GM21447 (cell line): ENCODE data around the gene MTR.

Source experiments
- ATAC-seq: cut with Tn5 transposase; IDR thresholded peaks from one replicate; pipeline ENCODE4 v1.9.1; 2021; ENCODE audit not compliant: unreplicated experiment

Gene MTR

DNA sequence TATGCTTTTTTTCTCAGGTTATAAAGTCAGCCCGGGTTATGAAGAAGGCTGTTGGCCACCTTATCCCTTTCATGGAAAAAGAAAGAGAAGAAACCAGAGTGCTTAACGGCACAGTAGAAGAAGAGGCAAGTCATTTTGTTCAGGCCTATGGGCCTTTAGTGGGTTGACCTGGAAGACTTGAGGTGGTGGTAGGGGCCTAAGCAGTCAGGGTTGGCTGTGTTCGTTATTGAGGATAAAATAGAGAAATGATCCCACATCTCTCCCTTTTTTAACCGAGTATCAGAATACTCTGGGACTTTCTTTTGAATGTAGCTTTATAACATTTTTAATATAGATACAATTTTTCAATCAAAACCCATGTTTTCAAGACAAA is 67.1 kb downstream of the MTR start:
- no peak for ATAC-seq

DNA sequence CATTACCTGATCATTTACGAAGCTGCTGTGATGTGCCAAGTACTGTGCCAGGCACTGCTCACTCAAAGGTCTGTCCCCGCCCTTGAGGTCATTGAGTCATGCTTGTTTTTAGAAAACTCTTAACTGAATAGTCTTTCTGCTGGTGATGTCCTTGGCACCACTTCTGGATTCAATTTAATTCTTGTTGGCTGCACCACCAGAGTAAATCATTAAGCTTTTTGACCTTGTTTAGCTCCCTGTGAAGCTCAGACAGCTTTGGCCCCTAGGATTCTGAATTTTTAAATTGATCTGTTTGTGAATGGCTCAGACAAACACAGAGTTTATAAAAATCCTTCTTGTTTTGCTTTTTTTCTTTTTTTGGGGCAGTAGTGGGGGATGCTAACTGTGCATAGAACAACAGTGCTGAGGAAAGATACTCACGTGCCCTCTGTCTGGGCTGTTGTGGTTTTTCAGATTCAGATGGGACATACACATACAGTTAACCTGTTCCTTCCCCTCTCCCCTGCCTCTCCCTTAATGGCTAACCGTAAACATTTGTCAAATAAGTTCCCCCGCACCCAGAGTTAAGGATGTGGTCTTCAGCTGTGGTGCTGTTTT is 67.6 kb downstream of the MTR start:
- ATAC-seq: no peak

DNA sequence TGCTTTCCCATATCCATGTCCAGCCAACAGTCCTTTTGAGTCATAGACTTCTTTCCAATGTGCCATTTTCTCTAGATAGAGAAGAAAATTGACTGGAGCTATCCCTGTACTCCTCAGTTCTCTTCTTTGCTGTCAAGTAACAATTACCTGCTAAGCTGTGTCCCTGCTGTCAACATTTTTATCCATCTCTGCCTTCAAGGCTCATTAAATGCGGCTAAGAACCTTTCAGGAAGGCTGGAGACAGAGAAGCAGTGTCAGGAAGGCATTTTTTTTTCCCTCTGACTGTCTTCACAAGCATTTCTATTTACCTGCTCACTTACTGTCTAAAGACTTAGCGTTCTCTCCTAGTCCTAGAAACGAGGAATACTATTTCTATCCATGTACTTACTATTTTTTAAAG is 69.1 kb downstream of the MTR start:
- ATAC-seq: no peak

DNA sequence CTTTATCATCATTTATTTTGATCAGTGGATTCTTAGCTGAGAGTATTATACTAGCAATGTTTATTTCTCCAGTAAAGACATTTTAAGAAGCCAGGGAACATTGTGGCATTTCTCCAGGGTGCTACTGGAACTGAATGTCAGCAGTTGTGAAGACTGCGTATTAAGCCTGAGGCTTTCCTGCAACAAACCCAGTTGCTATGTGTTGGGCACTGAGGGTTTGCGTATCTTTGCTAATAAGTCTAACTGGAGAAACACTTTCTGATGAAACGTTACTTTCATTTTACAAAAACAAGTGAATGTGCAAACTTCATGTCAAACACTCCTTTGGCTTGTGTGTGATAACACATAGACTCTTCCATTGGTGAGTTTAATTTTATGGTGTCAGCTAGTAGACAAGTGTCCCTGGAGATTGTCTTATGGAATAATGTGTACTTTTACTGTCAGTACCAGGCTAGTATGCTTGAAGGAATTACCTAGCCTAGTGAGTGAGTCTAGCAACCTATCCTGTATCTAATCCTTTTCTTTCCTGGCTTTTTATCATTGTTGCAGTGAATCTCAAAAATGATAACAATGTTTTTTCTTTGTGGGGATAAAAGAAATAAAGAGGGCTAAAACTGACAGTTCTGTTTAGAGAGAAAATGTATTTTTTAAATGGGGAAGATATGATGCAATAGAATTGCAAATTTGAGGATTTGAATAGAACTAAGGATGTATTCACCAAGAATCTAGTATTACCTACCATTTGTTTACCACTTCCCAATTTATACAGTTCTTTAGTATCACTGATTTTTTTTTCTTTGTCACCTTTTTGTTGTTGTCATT is 70.1 kb downstream of the MTR start:
- no peak for ATAC-seq

DNA sequence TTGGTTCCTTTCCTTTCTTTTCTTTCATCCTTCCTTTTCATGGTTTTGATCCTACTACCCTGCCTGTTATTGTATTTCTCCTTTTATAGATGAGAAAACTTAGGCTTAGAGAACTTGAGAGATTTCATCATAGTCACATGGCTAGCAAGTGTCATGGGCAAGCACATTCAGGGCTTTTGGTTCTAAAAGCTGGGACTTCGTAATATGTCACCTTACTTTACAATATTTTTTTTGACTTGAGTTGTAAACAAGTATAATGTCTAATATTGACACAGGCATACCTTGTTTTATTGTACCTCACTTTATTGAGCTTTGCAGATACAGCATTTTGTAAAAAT is 70.7 kb downstream of the MTR start:
- no peak for ATAC-seq

DNA sequence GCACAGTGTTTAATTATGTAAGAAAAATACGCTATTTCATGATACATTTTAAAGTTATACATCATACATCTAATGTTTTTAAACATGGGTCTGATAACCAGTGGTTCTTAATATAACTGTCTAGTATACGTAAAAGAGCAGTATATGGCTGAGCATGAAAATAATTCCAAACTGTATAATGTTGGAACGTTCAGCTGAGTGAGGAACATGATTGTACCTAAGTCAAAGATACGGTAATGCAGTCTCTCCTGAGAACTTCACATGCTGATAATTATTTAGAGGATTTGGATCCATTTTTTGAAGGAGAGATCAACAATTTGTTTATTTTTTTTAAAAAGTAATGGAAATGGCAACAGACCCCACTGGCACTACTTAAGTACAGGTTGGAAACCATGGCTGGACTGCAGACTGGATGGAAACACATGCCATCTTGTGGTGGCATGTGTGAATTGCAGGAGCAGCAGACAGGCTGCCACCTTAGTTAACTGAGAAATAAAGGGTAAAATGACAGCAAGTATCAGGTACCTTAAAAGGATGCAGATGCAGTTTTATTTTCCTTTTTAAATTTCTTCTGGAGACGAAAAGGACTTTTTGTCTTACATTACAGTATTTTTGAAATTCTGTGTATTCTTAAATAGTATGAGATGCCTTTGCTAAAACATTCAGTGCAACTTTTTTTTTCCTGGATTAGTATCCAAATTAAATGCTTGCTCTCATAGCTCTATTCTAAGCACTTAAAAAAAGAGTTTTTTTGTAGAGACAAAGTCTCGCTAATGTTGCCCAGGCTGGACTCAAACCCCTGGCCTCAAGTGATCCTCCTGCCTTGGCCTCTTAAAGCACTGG is 73.8 kb downstream of the MTR start:
- peak; percentile 65 for ATAC-seq

DNA sequence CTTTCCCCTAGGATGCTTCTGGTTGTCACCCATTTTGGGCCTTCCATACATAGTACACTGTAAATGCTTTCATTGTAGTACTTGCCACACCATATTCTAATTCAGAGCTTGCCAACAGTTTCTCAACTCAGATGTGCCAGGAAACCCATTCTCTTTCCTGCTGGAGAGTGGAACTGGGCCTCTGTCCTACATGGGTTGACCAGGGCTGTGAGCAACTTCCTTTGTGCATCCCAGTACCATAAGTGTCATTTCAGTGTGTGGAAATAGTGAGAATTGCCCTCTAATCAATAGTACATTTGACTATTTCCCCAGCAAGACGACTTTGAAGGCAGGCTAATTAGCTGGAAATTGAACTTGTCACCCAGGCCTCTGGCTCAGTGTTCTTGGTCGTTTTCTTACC is 74.8 kb downstream of the MTR start:
- no peak for ATAC-seq

DNA sequence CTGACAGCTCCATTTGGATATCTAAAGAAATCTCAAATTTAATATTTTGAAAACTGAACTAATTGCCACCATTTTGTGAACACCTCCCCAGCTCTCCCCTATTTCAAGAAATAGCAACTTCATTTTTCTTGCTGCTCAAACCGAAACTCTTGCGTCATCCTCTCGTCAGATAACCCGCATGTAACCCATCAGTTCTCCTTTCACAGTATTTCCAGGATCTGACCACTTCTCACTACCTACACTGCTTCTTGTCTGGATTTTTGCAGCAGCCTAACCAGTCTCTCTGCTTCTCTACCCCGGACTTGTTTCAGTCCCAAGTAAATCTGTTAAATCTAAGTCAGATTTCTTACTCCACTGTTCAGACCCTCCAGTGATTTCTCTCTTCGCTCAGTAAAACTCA is 75.6 kb downstream of the MTR start:
- ATAC-seq: no peak

DNA sequence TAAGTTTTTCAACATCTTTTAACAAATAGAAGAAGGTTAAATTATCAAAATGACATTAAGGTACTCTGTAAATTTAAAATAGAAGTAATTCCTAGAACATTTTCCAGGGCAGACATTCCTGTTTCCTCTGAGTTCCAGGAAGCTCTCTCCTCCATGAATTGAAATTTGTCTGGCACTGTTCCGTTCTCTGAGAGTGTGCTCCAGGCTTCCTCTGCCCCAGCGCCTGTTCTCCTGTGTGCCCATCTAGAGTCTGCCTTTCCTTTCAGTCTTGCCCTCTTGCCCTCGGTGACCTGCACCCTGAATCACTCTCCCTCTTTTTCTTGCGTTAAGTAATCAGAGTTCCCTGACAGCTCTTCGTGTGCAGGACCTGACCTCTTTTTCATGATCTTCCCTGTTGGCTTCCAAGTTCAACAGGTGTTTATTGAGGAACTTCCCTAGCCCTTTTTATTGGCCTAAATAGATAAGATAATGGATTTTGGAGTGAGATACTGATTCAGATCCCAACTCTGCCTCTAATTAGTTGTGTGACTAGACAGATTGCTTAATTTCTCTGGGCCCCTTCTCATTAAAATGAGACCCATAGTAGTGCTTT is 77.1 kb downstream of the MTR start:
- ATAC-seq: no peak

DNA sequence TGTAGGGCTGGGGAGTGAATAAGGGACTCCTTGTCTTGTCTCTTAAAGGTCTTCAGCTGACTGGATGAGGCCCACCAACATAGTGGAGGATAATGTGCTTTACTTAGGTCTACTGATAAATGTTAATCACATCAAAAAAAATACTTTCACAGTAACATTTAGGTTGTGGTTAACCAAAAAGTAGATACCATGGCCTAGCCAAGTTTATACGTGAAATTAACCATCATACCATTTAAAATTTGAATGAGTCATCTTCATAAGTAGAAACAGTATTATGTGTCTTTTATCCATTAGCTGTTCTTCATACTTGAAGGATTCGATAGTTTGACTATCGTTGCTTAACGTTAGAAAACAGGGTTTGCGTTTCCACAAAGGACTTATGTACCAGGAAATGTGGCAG is 80.9 kb downstream of the MTR start:
- no peak for ATAC-seq

DNA sequence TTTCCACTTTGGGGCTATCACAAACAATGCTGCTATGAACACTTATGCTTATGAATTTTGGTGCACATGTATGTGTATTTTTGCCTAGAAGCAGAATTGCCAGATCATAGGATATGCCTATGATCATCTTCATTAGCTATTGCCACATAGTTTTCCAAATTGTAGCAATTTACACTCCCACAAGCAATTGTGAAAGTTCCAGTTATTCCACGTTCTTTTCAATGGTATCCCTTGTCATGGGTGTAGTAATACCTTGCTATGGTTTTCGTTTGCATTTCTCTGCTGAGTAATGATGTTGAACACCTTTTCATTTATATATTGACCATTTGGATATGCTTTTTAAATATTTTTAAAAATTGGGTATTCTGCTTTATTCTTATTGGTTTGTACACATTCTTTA is 82.6 kb downstream of the MTR start:
- no peak for ATAC-seq

DNA sequence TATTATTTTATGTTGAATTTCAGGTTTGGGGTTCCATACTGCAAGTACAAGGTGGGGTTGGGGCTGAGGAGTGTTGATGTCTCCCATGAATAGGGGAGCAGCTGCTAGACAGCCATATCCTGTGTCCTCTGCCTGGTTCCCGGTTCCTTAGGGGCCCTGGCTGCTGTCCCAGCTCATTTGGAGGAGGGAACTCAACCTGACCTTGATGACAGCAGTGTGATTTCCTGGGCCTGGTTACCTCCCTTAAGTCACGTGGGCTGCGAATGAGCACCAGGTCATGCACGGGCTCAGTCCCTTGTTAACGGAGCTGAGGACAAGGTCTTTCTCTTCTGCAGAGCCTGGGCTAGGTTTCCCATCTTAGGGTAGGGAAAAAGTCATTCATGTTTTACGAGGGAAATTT is 85.1 kb downstream of the MTR start:
- ATAC-seq: no peak

DNA sequence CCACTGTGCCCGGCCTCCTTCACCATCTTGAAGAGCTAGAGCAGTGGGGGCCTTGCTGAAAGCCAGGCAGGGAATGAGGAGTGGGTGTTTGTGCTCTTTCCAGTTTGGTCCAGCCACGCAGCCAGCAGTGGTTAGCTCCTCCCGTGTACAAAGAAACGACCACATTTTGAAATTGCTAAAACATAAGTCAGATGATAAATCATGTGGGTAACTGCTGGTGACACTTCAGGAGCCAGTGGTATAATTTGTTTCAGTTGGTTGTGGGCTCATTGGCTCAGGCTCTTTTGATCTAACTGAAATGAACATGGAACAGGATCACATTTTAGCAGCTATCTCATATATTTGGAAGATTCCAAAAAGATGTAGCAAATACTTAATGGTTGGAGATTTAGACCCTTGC is 87.6 kb downstream of the MTR start:
- no peak for ATAC-seq

DNA sequence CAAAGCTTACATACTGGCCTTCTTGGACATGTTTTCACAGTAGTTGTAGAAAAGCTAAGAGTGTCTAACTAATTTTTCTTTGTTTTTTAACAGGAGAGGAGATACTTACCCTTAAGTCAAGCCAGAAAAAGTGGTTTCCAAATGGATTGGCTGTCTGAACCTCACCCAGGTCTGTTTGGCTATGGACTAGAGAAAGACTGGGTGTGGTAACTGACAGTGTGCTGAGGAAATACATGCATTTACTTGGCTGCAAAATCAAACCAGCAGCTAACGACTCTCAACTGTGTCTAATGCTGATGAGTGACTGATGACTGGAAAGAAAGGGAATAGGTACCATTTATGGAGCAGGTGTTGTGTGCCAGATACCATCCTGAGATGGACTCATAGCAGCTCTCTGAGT is 91.1 kb downstream of the MTR start:
- no peak for ATAC-seq

DNA sequence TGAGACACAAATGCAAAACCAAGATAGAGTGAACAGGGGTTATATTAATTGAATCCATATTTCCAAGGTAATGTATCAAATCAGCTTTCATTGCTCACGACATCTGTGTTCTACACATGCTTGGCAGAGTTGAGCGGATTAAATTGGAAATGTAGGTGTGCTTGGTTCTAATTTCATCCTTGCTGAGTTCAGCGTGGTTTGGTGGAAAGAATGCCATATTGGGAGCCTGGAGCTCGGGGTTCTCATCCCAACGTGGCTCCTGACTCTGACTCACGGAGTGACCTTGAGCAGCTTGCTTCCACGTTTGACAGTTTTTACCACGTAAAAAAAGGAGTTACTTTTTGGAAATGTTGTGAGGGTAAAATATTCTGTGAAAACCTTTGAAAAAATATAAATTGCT is 92.0 kb downstream of the MTR start:
- ATAC-seq: no peak

DNA sequence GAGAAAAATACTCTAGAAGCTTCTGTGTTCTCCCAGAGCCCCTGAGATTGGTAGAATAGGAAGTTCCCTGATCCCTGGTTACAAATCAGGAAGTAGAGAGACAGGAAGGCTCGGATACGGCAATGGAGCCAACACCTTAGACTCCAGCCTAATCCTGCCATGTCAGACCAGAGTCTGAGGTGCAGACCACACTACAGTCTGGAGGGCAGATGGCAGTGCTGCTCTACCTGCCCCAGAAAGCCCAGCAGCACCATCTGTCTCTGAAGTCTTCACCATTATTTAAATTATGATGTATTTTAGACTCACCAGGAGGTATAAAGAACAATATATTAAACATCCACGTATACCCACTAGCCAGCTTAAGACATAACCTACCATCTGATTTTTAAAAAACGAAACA is 93.0 kb downstream of the MTR start:
- no peak for ATAC-seq

DNA sequence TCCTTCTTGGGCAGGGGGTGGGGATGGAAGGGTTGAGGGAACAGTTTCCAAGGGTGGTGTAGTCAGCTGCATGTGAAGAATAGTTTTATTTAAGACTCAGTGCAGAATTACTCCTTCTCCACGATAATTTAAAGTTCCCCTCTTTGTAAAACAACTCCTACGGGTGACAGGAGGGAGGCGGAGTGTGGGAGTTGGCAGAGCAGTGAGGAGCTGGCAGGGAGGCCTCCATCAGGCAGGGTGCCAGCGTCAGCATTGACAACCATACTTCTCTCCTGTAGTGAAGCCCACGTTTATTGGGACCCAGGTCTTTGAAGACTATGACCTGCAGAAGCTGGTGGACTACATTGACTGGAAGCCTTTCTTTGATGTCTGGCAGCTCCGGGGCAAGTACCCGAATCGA is 93.8 kb downstream of the MTR start:
- no peak for ATAC-seq

DNA sequence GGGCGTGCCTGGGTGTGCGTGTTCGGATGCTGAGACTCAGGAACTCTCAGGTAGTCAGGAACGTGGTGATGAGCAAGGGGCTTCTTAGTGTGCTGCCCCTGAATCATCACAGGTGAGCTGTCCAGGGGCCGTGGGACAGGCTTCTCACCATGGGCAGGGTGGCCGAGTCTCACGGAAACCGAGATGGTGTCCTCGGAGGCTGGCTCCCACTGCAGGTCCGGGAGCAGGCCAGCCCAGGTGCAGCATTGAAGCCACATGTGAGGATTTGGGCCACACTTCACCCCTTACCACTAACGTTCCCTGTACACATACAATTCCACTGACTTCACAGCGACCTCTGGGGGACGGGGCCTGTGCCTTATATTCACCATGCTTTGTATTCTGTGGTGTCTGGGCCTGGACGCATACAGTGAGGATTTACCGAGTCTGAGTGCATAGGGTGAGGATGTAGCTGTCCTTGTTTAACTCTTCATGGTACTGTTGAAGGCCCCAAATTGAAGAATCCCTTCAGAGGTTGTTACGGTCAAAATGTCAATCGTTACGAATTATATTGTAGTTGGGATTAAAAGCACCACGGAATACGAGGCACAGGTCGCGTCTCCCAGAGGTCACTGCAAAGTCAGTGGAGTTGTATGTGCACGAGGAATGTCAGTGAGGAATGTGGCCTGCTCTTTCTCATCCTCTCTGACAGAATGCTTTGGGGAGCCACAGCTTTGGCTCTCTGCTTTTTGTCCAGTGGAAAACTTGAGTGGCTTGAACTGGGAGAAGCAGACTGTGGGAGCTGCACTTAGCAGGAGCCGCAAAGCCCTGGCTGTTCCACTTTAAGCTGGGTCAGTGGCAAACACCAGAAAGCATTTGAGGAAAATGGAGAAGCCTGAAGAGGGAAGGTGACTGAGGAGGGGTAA is 95.3 kb downstream of the MTR start:
- no peak for ATAC-seq

DNA sequence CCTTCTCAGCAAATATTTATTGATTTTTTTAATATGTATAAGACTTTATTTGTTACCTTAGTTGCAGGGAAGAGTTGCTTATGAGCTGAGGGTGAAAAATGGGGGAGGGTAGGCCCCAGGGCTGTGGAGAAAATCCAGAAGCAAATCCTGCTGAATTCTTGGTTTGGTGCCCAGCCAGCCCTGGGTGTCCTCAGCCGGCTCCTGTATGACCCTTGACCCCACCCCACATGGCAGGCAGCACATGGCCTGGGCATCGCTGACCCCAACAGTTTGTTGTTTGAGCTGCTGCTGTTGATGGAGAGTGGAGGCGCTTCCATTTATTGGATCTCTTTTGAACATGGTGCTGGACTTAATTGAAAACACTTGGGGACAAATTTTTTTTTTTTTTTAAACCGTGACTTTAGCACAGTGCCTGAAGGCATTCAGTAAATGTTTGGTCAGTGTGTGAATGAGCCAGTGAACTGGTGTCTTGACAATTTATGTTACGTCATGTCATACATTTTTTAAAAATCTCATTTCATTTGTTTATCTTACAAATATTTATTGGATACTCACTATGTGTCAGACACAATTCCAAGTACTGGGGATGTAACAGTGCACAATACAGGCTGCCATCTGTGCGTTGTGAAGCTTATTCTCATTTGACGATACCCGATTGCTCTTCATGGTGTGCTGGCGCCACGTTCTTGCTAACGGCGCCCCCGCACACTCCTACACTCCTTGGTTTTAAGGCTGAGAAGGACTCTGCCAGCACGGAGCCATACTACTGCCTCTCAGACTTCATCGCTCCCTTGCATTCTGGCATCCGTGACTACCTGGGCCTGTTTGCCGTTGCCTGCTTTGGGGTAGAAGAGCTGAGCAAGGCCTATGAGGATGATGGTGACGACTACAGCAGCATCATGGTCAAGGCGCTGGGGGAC is 98.8 kb downstream of the MTR start:
- no peak for ATAC-seq
